Measurements from ENCODE around the gene CCDC167.

DNA sequence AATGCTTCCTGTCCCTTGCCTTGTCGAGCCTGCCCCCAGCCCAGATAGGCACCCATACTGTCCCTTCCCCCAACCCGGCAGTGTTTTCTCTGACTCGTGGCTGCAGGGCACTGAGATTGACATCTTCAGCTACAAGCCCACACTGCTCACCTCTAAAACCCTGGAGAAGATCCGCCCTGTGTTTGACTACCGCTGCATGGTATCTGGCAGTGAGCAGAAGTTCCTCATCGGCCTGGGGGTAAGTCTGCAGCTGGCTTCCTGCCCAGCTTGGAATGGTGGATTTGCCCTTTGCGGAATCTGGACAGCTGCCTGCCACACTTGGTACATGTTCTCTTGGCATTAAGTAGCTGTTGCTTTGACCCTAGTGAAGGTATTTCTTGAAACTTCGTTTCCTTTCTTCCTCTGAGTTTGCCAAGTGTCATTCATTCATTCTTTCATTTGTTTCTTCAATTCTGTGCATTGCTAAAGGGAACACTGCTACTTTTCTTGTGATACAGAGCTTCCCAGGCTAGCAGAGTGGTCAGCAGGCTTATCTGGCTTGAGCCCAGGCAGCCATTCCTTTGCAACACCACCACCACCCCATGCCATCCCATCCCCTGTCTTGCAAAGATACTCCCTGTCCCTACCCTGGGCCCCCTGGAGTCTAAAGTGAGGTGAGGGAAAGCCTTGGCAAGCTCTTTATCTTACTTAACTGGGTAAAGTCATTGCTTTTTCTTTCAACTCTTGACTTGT lies 26.2 kb downstream of the CCDC167 start:
- TF ChIP-seq, protein P1, sequence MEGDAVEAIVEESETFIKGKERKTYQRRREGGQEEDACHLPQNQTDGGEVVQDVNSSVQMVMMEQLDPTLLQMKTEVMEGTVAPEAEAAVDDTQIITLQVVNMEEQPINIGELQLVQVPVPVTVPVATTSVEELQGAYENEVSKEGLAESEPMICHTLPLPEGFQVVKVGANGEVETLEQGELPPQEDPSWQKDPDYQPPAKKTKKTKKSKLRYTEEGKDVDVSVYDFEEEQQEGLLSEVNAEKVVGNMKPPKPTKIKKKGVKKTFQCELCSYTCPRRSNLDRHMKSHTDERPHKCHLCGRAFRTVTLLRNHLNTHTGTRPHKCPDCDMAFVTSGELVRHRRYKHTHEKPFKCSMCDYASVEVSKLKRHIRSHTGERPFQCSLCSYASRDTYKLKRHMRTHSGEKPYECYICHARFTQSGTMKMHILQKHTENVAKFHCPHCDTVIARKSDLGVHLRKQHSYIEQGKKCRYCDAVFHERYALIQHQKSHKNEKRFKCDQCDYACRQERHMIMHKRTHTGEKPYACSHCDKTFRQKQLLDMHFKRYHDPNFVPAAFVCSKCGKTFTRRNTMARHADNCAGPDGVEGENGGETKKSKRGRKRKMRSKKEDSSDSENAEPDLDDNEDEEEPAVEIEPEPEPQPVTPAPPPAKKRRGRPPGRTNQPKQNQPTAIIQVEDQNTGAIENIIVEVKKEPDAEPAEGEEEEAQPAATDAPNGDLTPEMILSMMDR (conservative IDR thresholded peaks at IDR 0.05 in 1 of 2, IDR thresholded peaks at IDR 0.05 in 1 of 2; ENCODE audit: low read depth in 1 of 2, low read length in 2 of 2) = no peak
- TF ChIP-seq EZH2 (IDR thresholded peaks at IDR 0.05; ENCODE audit: low read length, missing control alignments) = no peak

Data from fibroblast of lung (primary cell).